ENCODE results near the gene GOLT1B.
A peak's percentile ranks its signal among the peaks of the same experiment; 100 is the strongest.
"Not testable (repeated sequence)": the region's sequence is repeated elsewhere in the genome, so short reads cannot be mapped to it uniquely, and the experiment has no call there.

GOLT1B gene

GRCh38 chr12:21501258-21502163 is at the start of gene GOLT1B, which contains the start of gene RECQL:
Gene GOLT1B, plus strand, starts transcription at chr12:21501789. Its CDS starts 135 bp downstream, at chr12:21501924.
Gene RECQL, minus strand, starts transcription at chr12:21501635. Its CDS starts 2,065 bp downstream, at chr12:21499570.
- FAIRE-seq (peak; percentile 97), DNase-seq (ENCODE audit: insufficient read length, low spot score) (peak; percentile 71)

GRCh38 chr12:21453312-21453852 is 48.2 kb upstream of the GOLT1B start:
- FAIRE-seq (no peak), DNase-seq (ENCODE audit: insufficient read length, low spot score) (no peak)

GRCh38 chr12:21456291-21456780 is 45.3 kb upstream of the GOLT1B start:
- DNase-seq (ENCODE audit: insufficient read length, low spot score) (no peak), FAIRE-seq (no peak)

- no peak for DNase-seq (ENCODE audit: insufficient read length, low spot score)
- FAIRE-seq, result no peak
Observed at GRCh38 chr12:21459474-21459873, 42.1 kb upstream of the GOLT1B start.

GRCh38 chr12:21467334-21467733 is 34.3 kb upstream of the GOLT1B start:
- not testable (repeated sequence) for FAIRE-seq; DNase-seq (ENCODE audit: insufficient read length, low spot score)

- DNase-seq (ENCODE audit: insufficient read length, low spot score) (no peak), FAIRE-seq (no peak)
Observed at GRCh38 chr12:21471294-21471693, 30.3 kb upstream of the GOLT1B start.

- FAIRE-seq, result no peak
- no peak for DNase-seq (ENCODE audit: insufficient read length, low spot score)
Observed at GRCh38 chr12:21472197-21472823, 29.3 kb upstream of the GOLT1B start.

- DNase-seq (ENCODE audit: insufficient read length, low spot score) (no peak), FAIRE-seq (no peak)
Observed at GRCh38 chr12:21475552-21475951, 26.0 kb upstream of the GOLT1B start.

GRCh38 chr12:21476949-21477348 is 24.6 kb upstream of the GOLT1B start:
- DNase-seq (ENCODE audit: insufficient read length, low spot score) (no peak), FAIRE-seq (no peak)

GRCh38 chr12:21478756-21479455 is 22.7 kb upstream of the GOLT1B start:
- DNase-seq (ENCODE audit: insufficient read length, low spot score) (no peak), FAIRE-seq (no peak)

- DNase-seq (ENCODE audit: insufficient read length, low spot score) (no peak), FAIRE-seq (no peak)
Observed at GRCh38 chr12:21483531-21483930, 18.1 kb upstream of the GOLT1B start.

- no peak for DNase-seq (ENCODE audit: insufficient read length, low spot score)
- no peak for FAIRE-seq
Observed at GRCh38 chr12:21485998-21486397, 15.6 kb upstream of the GOLT1B start.

GRCh38 chr12:21499765-21500164 is 1.8 kb upstream of the GOLT1B start:
- no peak for DNase-seq (ENCODE audit: insufficient read length, low spot score)
- no peak for FAIRE-seq

GRCh38 chr12:21500786-21501257 is 767 bp upstream of the GOLT1B start:
- no peak for FAIRE-seq
- DNase-seq (ENCODE audit: insufficient read length, low spot score), result no peak

- FAIRE-seq, result no peak
- DNase-seq (ENCODE audit: insufficient read length, low spot score), result no peak
Observed at GRCh38 chr12:21502164-21502496, 541 bp downstream of the GOLT1B start.

- DNase-seq (ENCODE audit: insufficient read length, low spot score), result no peak
- no peak for FAIRE-seq
Observed at GRCh38 chr12:21502872-21503271, 1.3 kb downstream of the GOLT1B start.

- FAIRE-seq (no peak), DNase-seq (ENCODE audit: insufficient read length, low spot score) (no peak)
Observed at GRCh38 chr12:21505888-21506287, 4.3 kb downstream of the GOLT1B start.

GRCh38 chr12:21507849-21508248 is 6.3 kb downstream of the GOLT1B start:
- FAIRE-seq (no peak), DNase-seq (ENCODE audit: insufficient read length, low spot score) (no peak)

- no peak for DNase-seq (ENCODE audit: insufficient read length, low spot score)
- peak; percentile 83 for FAIRE-seq
Observed at GRCh38 chr12:21509768-21510167, 8.2 kb downstream of the GOLT1B start.

- no peak for DNase-seq (ENCODE audit: insufficient read length, low spot score)
Observed at GRCh38 chr12:21516281-21516680, 14.7 kb downstream of the GOLT1B start.

GRCh38 chr12:21518451-21518850 is 16.9 kb downstream of the GOLT1B start:
- no peak for FAIRE-seq
- DNase-seq (ENCODE audit: insufficient read length, low spot score), result no peak

More at GRCh38 chr12:21516281-21516680, 14.7 kb downstream of the GOLT1B start:
- no peak for FAIRE-seq
